ENCODE measurements around the gene GABRD. TPM values are rescaled to one million over a fixed set of nuclear protein-coding genes. Genes with fewer than 3 reads are reported as not detected.

The GABRD gene, protein sequence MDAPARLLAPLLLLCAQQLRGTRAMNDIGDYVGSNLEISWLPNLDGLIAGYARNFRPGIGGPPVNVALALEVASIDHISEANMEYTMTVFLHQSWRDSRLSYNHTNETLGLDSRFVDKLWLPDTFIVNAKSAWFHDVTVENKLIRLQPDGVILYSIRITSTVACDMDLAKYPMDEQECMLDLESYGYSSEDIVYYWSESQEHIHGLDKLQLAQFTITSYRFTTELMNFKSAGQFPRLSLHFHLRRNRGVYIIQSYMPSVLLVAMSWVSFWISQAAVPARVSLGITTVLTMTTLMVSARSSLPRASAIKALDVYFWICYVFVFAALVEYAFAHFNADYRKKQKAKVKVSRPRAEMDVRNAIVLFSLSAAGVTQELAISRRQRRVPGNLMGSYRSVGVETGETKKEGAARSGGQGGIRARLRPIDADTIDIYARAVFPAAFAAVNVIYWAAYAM
- 1.2 TPM for polyA plus RNA-seq (2013, experiment 1 of 2)
- 2.0 TPM for polyA plus RNA-seq (2013, experiment 2 of 2)

DNA sequence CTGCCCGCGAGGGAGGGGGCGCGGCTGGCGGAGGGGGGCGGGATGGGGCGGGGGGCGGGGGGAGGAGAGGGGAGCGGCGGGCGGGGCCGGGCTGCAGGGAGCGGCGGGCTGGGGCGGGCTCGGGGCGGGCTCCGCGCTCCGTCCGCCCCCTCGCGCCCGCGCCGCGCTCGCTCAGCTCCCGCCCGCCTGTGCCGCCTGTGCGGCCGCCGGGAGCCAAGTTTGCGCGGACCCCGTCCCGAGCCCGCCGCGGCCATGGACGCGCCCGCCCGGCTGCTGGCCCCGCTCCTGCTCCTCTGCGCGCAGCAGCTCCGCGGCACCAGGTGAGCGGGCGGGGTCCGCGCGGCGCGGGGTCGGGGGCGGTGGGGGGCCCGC, at the start of gene GABRD:
GABRD (plus strand) TSS at position 174 of the 372 bp plus-strand sequence; CDS start at position 253, 79 bp downstream.
- no peak within 1 kb of the TSS for H3K27ac ChIP-seq (ENCODE audit: low read depth, low read length)
- H3K9ac ChIP-seq (ENCODE audit: low read depth, low read length) = no peak within 1 kb of the TSS
- no peaks in the 10 kb centered on the region for H3K36me3 ChIP-seq (ENCODE audit: insufficient read depth, low read length)
- H3K27me3 ChIP-seq (ENCODE audit: insufficient read depth, low read length) = peaks cover 34% of the 10 kb centered on the region
- peak within 1 kb of the TSS; percentile 49 for H3K4me3 ChIP-seq (ENCODE audit: low read length)
- under 1% methylated on average over 49 of the region's 60 CpGs for WGBS
- peaks cover 4% of the 10 kb centered on the region for H3K4me1 ChIP-seq (ENCODE audit: insufficient read depth, low read length)
- no peaks in the 10 kb centered on the region for H3K9me3 ChIP-seq (ENCODE audit: insufficient read depth, low read depth, low read length)

DNA sequence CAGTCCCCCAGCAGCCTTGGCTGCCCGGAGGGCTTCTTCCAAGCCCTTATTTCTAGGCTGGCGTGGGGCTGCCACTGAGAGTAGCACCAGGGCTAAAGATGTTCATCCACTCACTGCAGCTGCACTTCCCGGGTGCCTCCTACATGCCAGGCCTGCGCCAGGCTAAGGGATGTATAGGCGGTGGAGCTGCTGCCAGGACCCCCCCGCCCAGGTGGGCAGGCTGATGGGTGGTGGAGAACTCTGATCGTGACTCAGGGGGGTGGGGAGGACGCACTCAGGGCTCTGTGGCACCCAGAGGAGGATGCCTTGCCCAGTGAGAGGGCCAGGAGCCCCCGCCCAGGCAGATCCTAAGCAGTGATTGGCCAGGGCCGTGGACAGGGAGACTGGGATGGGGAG, 49.6 kb upstream of the GABRD start:
- H3K9ac ChIP-seq (ENCODE audit: low read depth, low read length) = no peak overlapping the region
- H3K27ac ChIP-seq (ENCODE audit: low read depth, low read length) = no peak overlapping the region
- H3K27me3 ChIP-seq (ENCODE audit: insufficient read depth, low read length) = no peaks in the 10 kb centered on the region
- 87% methylated on average over 10 of the region's 10 CpGs for WGBS
- H3K4me3 ChIP-seq (ENCODE audit: low read length) = no peak overlapping the region
- no peaks in the 10 kb centered on the region for H3K4me1 ChIP-seq (ENCODE audit: insufficient read depth, low read length)
- no peaks in the 10 kb centered on the region for H3K36me3 ChIP-seq (ENCODE audit: insufficient read depth, low read length)
- peaks cover 2% of the 10 kb centered on the region; the same call in 1 of the 2 replicates for H3K9me3 ChIP-seq (ENCODE audit: insufficient read depth, low read depth, low read length)

DNA sequence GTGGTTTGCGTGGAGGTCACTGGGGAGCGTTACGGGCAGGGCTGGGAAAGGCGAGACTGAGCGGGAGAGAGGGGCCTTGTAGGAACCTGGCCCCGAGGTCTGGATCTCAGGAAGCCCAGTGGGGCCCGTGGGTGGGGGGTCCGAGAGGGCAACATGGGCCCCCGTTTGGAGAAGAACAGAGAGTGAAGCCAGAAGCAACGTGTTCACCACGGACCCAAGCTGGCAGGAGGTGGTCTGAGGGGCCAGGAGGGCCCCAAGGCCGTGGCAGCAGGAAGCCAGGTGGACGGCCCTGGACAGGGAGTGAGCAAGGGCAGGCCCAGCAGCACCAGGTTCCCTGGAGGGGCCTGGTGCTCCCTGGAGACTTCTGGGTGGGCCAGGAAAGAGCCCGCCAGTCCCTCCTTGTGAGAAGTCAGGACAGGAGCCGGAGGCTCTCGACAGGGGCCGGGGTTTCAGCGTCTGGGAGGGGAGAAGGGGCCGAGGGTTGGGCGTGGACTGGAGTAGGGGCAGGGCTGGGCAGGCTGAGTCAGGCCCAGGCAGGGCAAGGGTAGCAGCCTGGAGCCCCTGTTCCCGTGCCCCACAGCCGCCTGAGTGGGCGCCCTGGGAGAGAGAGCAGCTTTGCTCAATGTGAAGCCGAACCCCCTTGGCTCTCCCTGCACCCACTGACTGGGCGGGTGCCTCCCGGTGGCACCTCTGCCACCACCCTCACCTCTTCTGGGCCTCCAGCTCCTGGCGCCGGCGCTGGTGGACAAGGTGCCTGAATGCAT, 49.0 kb upstream of the GABRD start:
- Histone ChIP-seq H3K27ac (ENCODE audit: low read depth, low read length) (no peak overlapping the region), H3K36me3 (ENCODE audit: insufficient read depth, low read length) (no peaks in the 10 kb centered on the region), H3K9me3 (ENCODE audit: insufficient read depth, low read depth, low read length) (peaks cover 2% of the 10 kb centered on the region; the same call in 1 of the 2 replicates), H3K4me1 (ENCODE audit: insufficient read depth, low read length) (no peaks in the 10 kb centered on the region), H3K9ac (ENCODE audit: low read depth, low read length) (no peak overlapping the region), H3K4me3 (ENCODE audit: low read length) (no peak overlapping the region), H3K27me3 (ENCODE audit: insufficient read depth, low read length) (no peaks in the 10 kb centered on the region)
- WGBS = 93% methylated on average over 29 of the region's 29 CpGs

DNA sequence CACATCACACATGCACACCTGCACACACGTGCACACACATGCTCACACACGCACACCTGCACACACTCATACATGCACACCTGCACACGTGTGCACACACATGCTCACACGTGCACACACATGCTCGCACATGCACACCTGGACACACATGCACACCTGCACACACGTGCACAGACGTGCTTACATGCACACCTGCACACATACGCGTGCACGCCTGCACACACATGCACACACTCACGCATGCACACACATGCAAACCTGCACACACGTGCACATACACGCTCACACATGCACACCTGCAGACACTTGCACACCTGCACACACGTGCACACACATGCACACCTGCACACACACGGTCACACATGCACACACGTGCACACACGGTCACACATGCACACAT, 48.1 kb upstream of the GABRD start:
- Histone ChIP-seq H3K9ac (ENCODE audit: low read depth, low read length) (no peak overlapping the region), H3K4me3 (ENCODE audit: low read length) (no peak overlapping the region), H3K27me3 (ENCODE audit: insufficient read depth, low read length) (no peaks in the 10 kb centered on the region), H3K9me3 (ENCODE audit: insufficient read depth, low read depth, low read length) (peaks cover 2% of the 10 kb centered on the region; the same call in 1 of the 2 replicates), H3K27ac (ENCODE audit: low read depth, low read length) (no peak overlapping the region), H3K36me3 (ENCODE audit: insufficient read depth, low read length) (no peaks in the 10 kb centered on the region), H3K4me1 (ENCODE audit: insufficient read depth, low read length) (no peaks in the 10 kb centered on the region)
- 93% methylated on average over 17 of the region's 17 CpGs for WGBS

DNA sequence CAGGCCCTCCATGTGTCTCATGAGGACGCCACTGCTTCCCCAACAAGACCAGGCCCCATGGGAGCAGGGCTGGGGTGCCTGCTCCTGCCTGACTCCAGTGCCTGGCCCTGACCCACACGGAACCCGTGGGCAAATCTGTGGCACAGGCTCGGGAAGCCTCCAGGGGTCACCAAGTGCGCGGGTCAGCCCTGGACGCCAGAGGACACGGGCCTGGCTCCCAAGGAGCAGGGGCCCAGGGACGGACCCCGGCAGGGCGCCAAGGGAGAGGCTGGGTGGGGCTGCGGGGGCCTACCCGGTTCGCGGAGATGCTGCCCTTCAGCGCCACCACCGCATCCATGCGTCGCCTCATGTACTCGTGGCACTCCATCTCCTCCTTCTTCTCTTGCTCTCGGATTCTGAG, 47.5 kb upstream of the GABRD start:
- no peak overlapping the region for H3K4me3 ChIP-seq (ENCODE audit: low read length)
- no peak overlapping the region for H3K27ac ChIP-seq (ENCODE audit: low read depth, low read length)
- H3K9me3 ChIP-seq (ENCODE audit: insufficient read depth, low read depth, low read length) = peaks cover 2% of the 10 kb centered on the region; the same call in 1 of the 2 replicates
- no peaks in the 10 kb centered on the region for H3K4me1 ChIP-seq (ENCODE audit: insufficient read depth, low read length)
- H3K9ac ChIP-seq (ENCODE audit: low read depth, low read length) = no peak overlapping the region
- 94% methylated on average over 21 of the region's 21 CpGs for WGBS
- H3K27me3 ChIP-seq (ENCODE audit: insufficient read depth, low read length) = no peaks in the 10 kb centered on the region
- H3K36me3 ChIP-seq (ENCODE audit: insufficient read depth, low read length) = no peaks in the 10 kb centered on the region

DNA sequence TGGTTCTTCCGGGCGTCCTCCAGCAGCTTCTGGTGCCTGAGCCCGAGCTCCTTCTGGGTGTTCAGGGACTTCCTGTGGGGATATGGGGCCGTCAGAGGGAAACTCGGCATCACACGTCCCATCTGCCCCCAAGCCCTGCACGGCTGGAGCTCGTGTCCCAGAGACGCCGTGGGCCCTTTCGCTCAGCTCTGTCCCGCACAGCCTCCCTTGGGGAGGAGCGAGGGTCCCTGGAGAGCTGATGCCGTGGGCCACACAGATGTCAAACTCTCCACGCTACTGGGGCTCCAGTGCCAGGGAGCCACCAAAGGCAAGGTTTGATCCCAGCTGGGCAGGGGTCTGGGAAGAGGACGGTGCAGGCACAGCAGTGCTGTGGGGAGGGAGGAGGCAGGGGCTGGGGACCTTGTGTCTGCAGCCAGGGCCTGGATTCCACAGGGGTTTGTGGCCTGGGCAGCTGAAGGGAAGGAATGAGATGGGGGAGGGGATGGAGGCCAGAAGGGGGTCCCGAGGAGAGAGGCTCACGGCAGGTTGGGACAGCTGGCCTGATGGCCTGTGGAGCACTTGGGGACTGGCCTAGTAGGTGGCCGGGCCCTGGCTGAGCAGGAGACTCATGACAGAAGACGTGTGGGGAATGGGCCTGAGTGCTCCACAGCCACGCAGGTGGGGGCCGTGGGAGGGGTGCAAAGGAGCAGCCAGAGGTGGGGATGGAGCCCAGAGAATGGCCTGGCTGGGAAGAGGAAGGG, 46.0 kb upstream of the GABRD start:
- H3K9me3 ChIP-seq (ENCODE audit: insufficient read depth, low read depth, low read length) = peaks cover 2% of the 10 kb centered on the region; the same call in 1 of the 2 replicates
- no peak overlapping the region for H3K9ac ChIP-seq (ENCODE audit: low read depth, low read length)
- WGBS = 86% methylated on average over 22 of the region's 22 CpGs
- H3K27me3 ChIP-seq (ENCODE audit: insufficient read depth, low read length) = no peaks in the 10 kb centered on the region
- no peak overlapping the region for H3K4me3 ChIP-seq (ENCODE audit: low read length)
- no peaks in the 10 kb centered on the region for H3K36me3 ChIP-seq (ENCODE audit: insufficient read depth, low read length)
- no peaks in the 10 kb centered on the region for H3K4me1 ChIP-seq (ENCODE audit: insufficient read depth, low read length)
- no peak overlapping the region for H3K27ac ChIP-seq (ENCODE audit: low read depth, low read length)

DNA sequence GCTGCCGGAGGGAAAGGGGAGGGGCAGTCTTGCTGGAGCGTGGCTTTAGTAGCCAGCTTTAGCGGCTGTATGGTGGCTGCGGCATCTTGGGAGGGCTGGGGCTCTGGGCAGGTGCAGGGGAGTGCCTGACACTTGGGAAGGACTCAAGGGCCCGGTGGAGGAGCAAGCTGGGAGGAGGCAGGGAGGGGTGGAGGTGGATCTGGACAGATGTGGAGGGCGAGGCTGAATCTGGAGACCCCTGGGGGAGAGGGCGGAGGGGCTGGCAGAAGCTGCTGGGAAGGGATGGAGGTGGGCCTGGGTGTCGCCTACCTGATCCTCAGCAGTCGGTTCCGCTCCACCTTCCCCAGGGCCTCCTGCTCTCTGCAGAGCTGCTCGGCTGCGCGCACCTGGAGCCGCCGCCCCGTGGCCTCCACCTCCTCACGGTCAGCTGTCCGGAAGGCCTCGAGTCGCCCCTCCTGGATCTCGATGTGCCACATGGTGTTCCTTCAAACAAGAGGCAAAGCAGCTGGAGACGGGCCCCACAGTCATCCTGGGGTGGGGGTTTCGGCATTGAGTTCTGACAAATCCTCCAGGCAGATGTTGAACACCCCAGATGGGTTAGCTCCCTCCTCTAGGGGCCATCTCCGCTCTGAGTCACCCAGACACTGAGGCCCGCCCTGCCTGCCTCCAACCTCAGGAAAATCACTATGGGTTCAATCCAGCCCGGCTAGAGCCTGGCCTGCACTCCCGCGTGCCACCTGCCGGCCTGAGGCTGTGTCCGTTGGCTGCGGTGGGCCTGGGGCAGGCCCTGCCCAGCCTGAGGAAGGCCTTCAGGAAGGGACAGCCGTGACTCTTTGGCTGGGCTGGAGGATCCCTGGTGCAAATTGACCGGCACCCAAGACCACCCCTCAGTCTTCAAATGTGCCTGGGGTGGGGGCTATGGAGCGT, 45.2 kb upstream of the GABRD start:
- Histone ChIP-seq H3K36me3 (ENCODE audit: insufficient read depth, low read length) (no peaks in the 10 kb centered on the region), H3K27me3 (ENCODE audit: insufficient read depth, low read length) (no peaks in the 10 kb centered on the region), H3K27ac (ENCODE audit: low read depth, low read length) (no peak overlapping the region), H3K9ac (ENCODE audit: low read depth, low read length) (no peak overlapping the region), H3K4me3 (ENCODE audit: low read length) (no peak overlapping the region), H3K9me3 (ENCODE audit: insufficient read depth, low read depth, low read length) (peaks cover 2% of the 10 kb centered on the region; the same call in 1 of the 2 replicates), H3K4me1 (ENCODE audit: insufficient read depth, low read length) (no peaks in the 10 kb centered on the region)
- 89% methylated on average over 34 of the region's 34 CpGs for WGBS

DNA sequence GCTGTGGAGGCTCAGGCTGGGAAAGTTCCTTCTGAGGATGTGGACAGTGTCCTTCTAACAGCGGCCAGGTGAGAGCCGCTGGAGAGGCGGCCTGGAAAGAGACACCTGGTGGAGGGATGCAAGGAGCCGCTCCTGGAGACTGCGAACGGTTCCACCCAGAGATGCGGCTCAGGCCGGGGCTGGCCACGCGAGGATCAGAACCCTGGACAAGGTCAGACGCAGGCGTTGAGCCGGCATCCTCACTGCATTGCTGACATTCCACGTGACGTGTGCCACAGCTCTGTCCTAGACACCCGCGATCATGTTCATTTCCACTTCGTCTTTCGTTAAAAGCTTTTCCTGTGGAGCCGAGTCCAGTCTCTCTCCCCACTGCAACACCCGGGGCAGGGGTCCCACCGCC, 44.3 kb upstream of the GABRD start:
- Histone ChIP-seq H3K9ac (ENCODE audit: low read depth, low read length) (no peak overlapping the region), H3K4me1 (ENCODE audit: insufficient read depth, low read length) (no peaks in the 10 kb centered on the region), H3K27ac (ENCODE audit: low read depth, low read length) (no peak overlapping the region), H3K27me3 (ENCODE audit: insufficient read depth, low read length) (no peaks in the 10 kb centered on the region), H3K4me3 (ENCODE audit: low read length) (no peak overlapping the region), H3K36me3 (ENCODE audit: insufficient read depth, low read length) (no peaks in the 10 kb centered on the region), H3K9me3 (ENCODE audit: insufficient read depth, low read depth, low read length) (peaks cover 2% of the 10 kb centered on the region; the same call in 1 of the 2 replicates)
- WGBS = 88% methylated on average over 22 of the region's 22 CpGs

DNA sequence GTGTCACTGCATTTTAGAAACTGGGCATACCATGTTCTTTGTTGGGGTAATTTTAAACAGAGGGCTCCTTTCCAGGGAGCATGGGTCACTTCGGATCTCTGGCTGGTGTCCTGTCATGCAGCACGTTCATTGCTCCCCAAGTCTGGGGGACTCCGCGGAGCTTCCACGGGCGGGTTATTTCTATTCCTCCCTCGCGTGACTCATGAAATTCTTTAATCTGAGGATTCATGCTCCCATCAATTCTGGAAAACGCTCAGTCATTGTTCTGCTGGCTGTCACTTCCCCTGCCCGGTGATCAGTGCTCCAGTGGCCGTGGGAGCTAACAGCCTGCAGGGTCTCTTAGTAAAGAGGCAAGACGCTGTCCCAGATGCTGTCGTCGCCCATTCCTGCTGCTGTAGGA, 43.6 kb upstream of the GABRD start:
- WGBS = 94% methylated on average over 14 of the region's 14 CpGs
- Histone ChIP-seq H3K4me3 (ENCODE audit: low read length) (no peak overlapping the region), H3K27me3 (ENCODE audit: insufficient read depth, low read length) (no peaks in the 10 kb centered on the region), H3K9me3 (ENCODE audit: insufficient read depth, low read depth, low read length) (peaks cover 2% of the 10 kb centered on the region; the same call in 1 of the 2 replicates), H3K27ac (ENCODE audit: low read depth, low read length) (no peak overlapping the region), H3K9ac (ENCODE audit: low read depth, low read length) (no peak overlapping the region), H3K36me3 (ENCODE audit: insufficient read depth, low read length) (no peaks in the 10 kb centered on the region), H3K4me1 (ENCODE audit: insufficient read depth, low read length) (no peaks in the 10 kb centered on the region)

DNA sequence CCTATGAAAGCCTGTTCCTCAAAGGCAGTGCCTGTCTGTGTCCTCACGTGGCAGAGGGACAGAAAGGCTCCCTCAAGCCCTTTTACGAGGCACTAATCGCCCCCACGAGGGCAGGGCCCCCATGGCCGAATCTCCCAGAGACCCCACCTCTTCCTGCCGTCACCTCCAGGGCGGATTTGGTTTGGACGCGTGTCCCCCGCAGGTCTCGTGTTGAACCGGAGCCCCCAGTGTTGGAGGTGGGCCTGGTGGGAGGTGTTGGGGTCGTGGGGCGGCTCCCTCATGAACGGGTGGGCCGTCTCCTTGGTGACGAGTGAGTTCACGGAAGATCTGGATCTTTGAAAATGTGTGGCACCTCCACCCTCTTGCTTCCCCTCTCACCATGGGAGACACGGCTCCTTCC, 43.1 kb upstream of the GABRD start:
- peaks cover under 1% of the 10 kb centered on the region; the same call in 1 of the 2 replicates for H3K9me3 ChIP-seq (ENCODE audit: insufficient read depth, low read depth, low read length)
- WGBS = 94% methylated on average over 19 of the region's 19 CpGs
- H3K9ac ChIP-seq (ENCODE audit: low read depth, low read length) = no peak overlapping the region
- no peaks in the 10 kb centered on the region for H3K36me3 ChIP-seq (ENCODE audit: insufficient read depth, low read length)
- no peaks in the 10 kb centered on the region for H3K4me1 ChIP-seq (ENCODE audit: insufficient read depth, low read length)
- no peak overlapping the region for H3K27ac ChIP-seq (ENCODE audit: low read depth, low read length)
- no peaks in the 10 kb centered on the region for H3K27me3 ChIP-seq (ENCODE audit: insufficient read depth, low read length)
- H3K4me3 ChIP-seq (ENCODE audit: low read length) = no peak overlapping the region
